Choroid plexus epithelial cell (primary cell): ENCODE measurements around the gene ILK.

Experiments used
- DNase-seq: peaks from one replicate; pipeline ENCODE4 v3.0.0-alpha.2; 2010; ENCODE audit warnings: low read depth
- H3K4me3 ChIP-seq: 2 replicates; pipeline ENCODE4 v1.5.1; 2011; ENCODE audit warnings: low read depth, mild to moderate bottlenecking, control low read depth, low read length, moderate library complexity
- CTCF ChIP-seq: conservative IDR thresholded peaks from 2 replicates; pipeline ENCODE4 v1.5.1; 2011; ENCODE audit warnings: low read depth, mild to moderate bottlenecking, control low read depth, inconsistent platforms, low read length, moderate library complexity

ILK gene

GRCh38 chr11:6566704-6567370 lies 36.7 kb upstream of the ILK start:
- H3K4me3 ChIP-seq = no peak overlapping the region
- no peak for TF ChIP-seq CTCF
- no peak for DNase-seq

- DNase-seq = no peak
- H3K4me3 ChIP-seq = no peak overlapping the region
- no peak for TF ChIP-seq CTCF
Observed at GRCh38 chr11:6567371-6567745, 36.2 kb upstream of the ILK start.

- H3K4me3 ChIP-seq = no peak overlapping the region
- DNase-seq = peak; percentile 86
- peak; percentile 19 for TF ChIP-seq CTCF
Observed at GRCh38 chr11:6568191-6568918, 35.2 kb upstream of the ILK start.

- TF ChIP-seq CTCF = no peak
- DNase-seq = no peak
- H3K4me3 ChIP-seq = no peak overlapping the region
Observed at GRCh38 chr11:6569706-6570105, 33.9 kb upstream of the ILK start.

GRCh38 chr11:6570691-6571427 lies 32.7 kb upstream of the ILK start:
- no peak overlapping the region for H3K4me3 ChIP-seq
- no peak for DNase-seq
- TF ChIP-seq CTCF = no peak

- no peak overlapping the region for H3K4me3 ChIP-seq
- no peak for DNase-seq
- peak; percentile 2 for TF ChIP-seq CTCF
Observed at GRCh38 chr11:6571434-6572008, 32.1 kb upstream of the ILK start.
